Uterus (tissue), 4 donors: ENCODE measurements around the gene DDR2. TPM values are rescaled to one million over a fixed set of nuclear protein-coding genes. Genes with fewer than 3 reads are reported as not detected.

ENCODE experiments used
- DNase-seq, 2 donors: peaks; one replicate each; pipeline ENCODE4 v3.0.0-alpha.2; 2019 to 2020
- H3K27ac ChIP-seq, 2 donors: fragments of 200-600 bp; sonication (generic); 1 replicate in 1 of 2; 2 replicates in 1 of 2; pipeline ENCODE4 v1.5.1; 2016 to 2018
- H3K27me3 ChIP-seq, 2 donors: fragments of 200-600 bp; sonication (generic); one replicate each; pipeline ENCODE4 v1.5.1; 2018 to 2019; ENCODE audit warnings: control low read depth in 1 of 2
- H3K36me3 ChIP-seq, 2 donors: fragments of 200-600 bp; sonication (generic); one replicate each; pipeline ENCODE4 v1.5.1; 2019; ENCODE audit warnings: control low read depth in 1 of 2
- H3K4me1 ChIP-seq, 2 donors: fragments of 200-600 bp; sonication (generic); one replicate each; pipeline ENCODE4 v1.5.1; 2018 to 2019; ENCODE audit warnings: control low read depth in 1 of 2
- H3K4me3 ChIP-seq, 2 donors: fragments of 200-600 bp; sonication (generic); 1 replicate in 1 of 2; 2 replicates in 1 of 2; pipeline ENCODE4 v1.5.1; 2018 to 2019; ENCODE audit warnings: mild to moderate bottlenecking in 1 of 2
- H3K9me3 ChIP-seq, 2 donors: fragments of 200-600 bp; sonication (generic); one replicate each; pipeline ENCODE4 v1.5.1; 2019; ENCODE audit warnings: control low read depth in 1 of 2
- CTCF ChIP-seq, 4 experiments: fragments of 200-600 bp in 2 of 4; fragments of 450-650 bp in 2 of 4; sonication (generic) in 2 of 4; IDR thresholded peaks; one replicate each; pipeline ENCODE4 v1.5.1; 2016 to 2019; ENCODE audit warnings: antibody characterized with exemption in 4 of 4, mild to moderate bottlenecking in 2 of 4, moderate library complexity in 1 of 4
- POLR2A ChIP-seq, 2 donors: fragments of 450-650 bp; IDR thresholded peaks; one replicate each; pipeline ENCODE4 v1.6.1; 2016; ENCODE audit warnings: antibody characterized with exemption in 2 of 2, mild to moderate bottlenecking in 1 of 2, moderate library complexity in 1 of 2
- intact Hi-C: fragments of 100-400 bp; cut with DNase I; formaldehyde crosslinking; loops from one replicate; pipeline ENCODE4 v1.15.1; 2023; ENCODE audit warnings: low total_unique reads
- total RNA-seq, 4 donors: library from RNA; depleted of rRNA in 3 of 4; stranded (reverse); fragments of >200 nt in 3 of 4; gene quantifications; one replicate each; pipeline versions ENCODE4 v1.1.0 to v1.2.4, GENCODE V29; 2014 to 2023
- donor health status: DM: yes; HTN: yes; CAD: no.

DDR2 gene
- total RNA-seq, 4 donors from 2014 or later: 40.0 to 134 (median 74.7) TPM

GRCh38 chr1:162663086-162663485 is 30.8 kb downstream of the DDR2 start:
- Histone ChIP-seq H3K27ac (peak overlapping the region; percentile 58 to 61), H3K4me1 (peaks cover 0 to 13% of the 10 kb centered on the region in 2 donors)
- intact Hi-C loops: no loop called here

GRCh38 chr1:162663589-162664106 is 31.4 kb downstream of the DDR2 start:
- peaks cover 0 to 13% of the 10 kb centered on the region in 2 donors for H3K4me1 ChIP-seq
- H3K27ac ChIP-seq: peak overlapping the region; percentile 58 to 61
- H3K36me3 ChIP-seq: no peaks in the 10 kb centered on the region
- peak; percentile 59 to 67 for DNase-seq
- no peak for TF ChIP-seq POLR2A (IDR thresholded peaks at IDR 0.05)
- TF ChIP-seq CTCF (IDR thresholded peaks at IDR 0.05): no peak
- no peaks in the 10 kb centered on the region for H3K9me3 ChIP-seq
- no peaks in the 10 kb centered on the region for H3K27me3 ChIP-seq
- intact Hi-C loops: no loop called here
- no peak overlapping the region for H3K4me3 ChIP-seq

More at GRCh38 chr1:162663086-162663485, 30.8 kb downstream of the DDR2 start:
- no peak for DNase-seq
- no peaks in the 10 kb centered on the region for H3K9me3 ChIP-seq
- no peaks in the 10 kb centered on the region for H3K36me3 ChIP-seq
- no peaks in the 10 kb centered on the region for H3K27me3 ChIP-seq
- TF ChIP-seq POLR2A (IDR thresholded peaks at IDR 0.05): no peak
- TF ChIP-seq CTCF (IDR thresholded peaks at IDR 0.05): no peak
- no peak overlapping the region for H3K4me3 ChIP-seq

GRCh38 chr1:162666006-162666645 is 33.9 kb downstream of the DDR2 start:
- Histone ChIP-seq H3K4me1 (peaks cover 0 to 13% of the 10 kb centered on the region in 2 donors), H3K4me3 (no peak overlapping the region), H3K36me3 (no peaks in the 10 kb centered on the region), H3K27me3 (no peaks in the 10 kb centered on the region), H3K27ac (peak overlapping the region; percentile 16 to 26), H3K9me3 (no peaks in the 10 kb centered on the region)
- TF ChIP-seq POLR2A (IDR thresholded peaks at IDR 0.05) (no peak), CTCF (IDR thresholded peaks at IDR 0.05) (no peak)
- no peak for DNase-seq
- intact Hi-C loops: no loop called here

- H3K27ac ChIP-seq: peak overlapping the region; percentile 19 to 36
- intact Hi-C loops: no loop called here
- no peaks in the 10 kb centered on the region for H3K9me3 ChIP-seq
- no peak overlapping the region for H3K4me3 ChIP-seq
- no peaks in the 10 kb centered on the region for H3K36me3 ChIP-seq
- no peak for DNase-seq
- H3K4me1 ChIP-seq: peaks cover 0 to 25% of the 10 kb centered on the region in 2 donors
- no peak for TF ChIP-seq CTCF (IDR thresholded peaks at IDR 0.05)
- no peak for TF ChIP-seq POLR2A (IDR thresholded peaks at IDR 0.05)
- no peaks in the 10 kb centered on the region for H3K27me3 ChIP-seq
Measured at GRCh38 chr1:162667381-162668080, 35.3 kb downstream of the DDR2 start.
